Lower lobe of right lung (tissue), 2 donors: Measurements from ENCODE around the gene SLC38A4. TPM values are rescaled to one million over a fixed set of nuclear protein-coding genes. Genes with fewer than 3 reads are reported as not detected.

Experiments used
- ATAC-seq, 2 donors: fragments of 200-7000 bp; cut with Tn5 transposase; one replicate each; pipeline ENCODE4 v1.9.1; 2020 to 2022; ENCODE audit warnings: mild to moderate bottlenecking in 2 of 2, moderate library complexity in 2 of 2
- DNase-seq: peaks from one replicate; pipeline ENCODE4 v3.0.0-alpha.2; 2020
- H3K27ac ChIP-seq: fragments of 200-600 bp; one replicate; pipeline ENCODE4 v1.8.0; 2022
- H3K27me3 ChIP-seq: fragments of 200-600 bp; one replicate; pipeline ENCODE4 v1.8.0; 2022; ENCODE audit warnings: low read depth
- H3K36me3 ChIP-seq: fragments of 200-600 bp; one replicate; pipeline ENCODE4 v1.8.0; 2022; ENCODE audit warnings: mild to moderate bottlenecking
- H3K4me1 ChIP-seq: fragments of 200-600 bp; one replicate; pipeline ENCODE4 v1.8.0; 2022
- H3K4me3 ChIP-seq: fragments of 200-600 bp; one replicate; pipeline ENCODE4 v1.8.0; 2022; ENCODE audit warnings: mild to moderate bottlenecking
- H3K9me3 ChIP-seq: fragments of 200-600 bp; one replicate; pipeline ENCODE4 v1.8.0; 2022
- CTCF ChIP-seq: fragments of 200-600 bp; IDR thresholded peaks from one replicate; pipeline ENCODE4 v1.8.0; 2022; ENCODE audit warnings: antibody characterized with exemption, mild to moderate bottlenecking
- intact Hi-C: fragments of 100-400 bp; cut with DNase I; formaldehyde crosslinking; loops from one replicate; pipeline ENCODE4 v1.11.0; 2022
- long read RNA-seq: library from polyadenylated mRNA; unstranded; transcript quantifications from one replicate; pipeline ENCODE4 v2.0.0, GENCODE V29; 2021
- total RNA-seq: library from RNA; stranded (reverse); fragmentation: NEBNext Ultra II Directional; extraction: Animal tissue kit (Norgen Biotek cat#: 25700); gene quantifications from one replicate; pipeline ENCODE4 v1.2.1, GENCODE V29; 2021
- donor health status: DM: no; HTN: yes; CAD: no; lungs with severe emphysema.

Gene SLC38A4
- 1.1 TPM for total RNA-seq
- long read RNA-seq, result 0 reads

- peak; percentile 6 for TF ChIP-seq CTCF
- no peak within 1 kb of the TSS for H3K27ac ChIP-seq
Measured at GRCh38 chr12:46825591-46826414, at the start of gene SLC38A4. SLC38A4 (minus strand) TSS chr12:46825997; CDS start chr12:46793071, 32,926 bp downstream.

GRCh38 chr12:46875095-46875494 lies 49.3 kb upstream of the SLC38A4 start:
- intact Hi-C loops, result no loop called here
- Histone ChIP-seq H3K36me3 (no peaks in the 10 kb centered on the region), H3K4me1 (no peaks in the 10 kb centered on the region), H3K9me3 (peaks cover 10% of the 10 kb centered on the region), H3K4me3 (no peak overlapping the region), H3K27ac (no peak overlapping the region), H3K27me3 (no peaks in the 10 kb centered on the region)
- no peak for ATAC-seq
- no peak for DNase-seq
- TF ChIP-seq CTCF, result no peak

More at GRCh38 chr12:46825591-46826414, at the start of gene SLC38A4:
- DNase-seq, result peak; percentile 49
- intact Hi-C loops, result no loop called here
- Histone ChIP-seq H3K27me3 (peaks cover 53% of the 10 kb centered on the region), H3K4me3 (no peak within 1 kb of the TSS), H3K4me1 (peaks cover 2% of the 10 kb centered on the region), H3K9me3 (no peaks in the 10 kb centered on the region), H3K36me3 (no peaks in the 10 kb centered on the region)
- peak; percentile 44 to 87 for ATAC-seq

GRCh38 chr12:46874642-46875041 lies 48.8 kb upstream of the SLC38A4 start:
- no peaks in the 10 kb centered on the region for H3K36me3 ChIP-seq
- ATAC-seq (no peak), DNase-seq (no peak)
- no peak overlapping the region for H3K27ac ChIP-seq
- H3K27me3 ChIP-seq, result no peaks in the 10 kb centered on the region
- no peak overlapping the region for H3K4me3 ChIP-seq
- no peaks in the 10 kb centered on the region for H3K4me1 ChIP-seq
- intact Hi-C loops, result no loop called here
- no peak for TF ChIP-seq CTCF
- peaks cover 10% of the 10 kb centered on the region for H3K9me3 ChIP-seq

GRCh38 chr12:46872135-46872534 lies 46.3 kb upstream of the SLC38A4 start:
- TF ChIP-seq CTCF, result no peak
- intact Hi-C loops, result no loop called here

GRCh38 chr12:46865311-46865710 lies 39.5 kb upstream of the SLC38A4 start:
- intact Hi-C loops, result no loop called here
- ATAC-seq, result no peak
- H3K9me3 ChIP-seq, result peaks cover 20% of the 10 kb centered on the region

More at GRCh38 chr12:46872135-46872534, 46.3 kb upstream of the SLC38A4 start:
- Histone ChIP-seq H3K9me3 (peaks cover 6% of the 10 kb centered on the region), H3K4me1 (no peaks in the 10 kb centered on the region), H3K27ac (no peak overlapping the region), H3K36me3 (no peaks in the 10 kb centered on the region), H3K27me3 (no peaks in the 10 kb centered on the region), H3K4me3 (no peak overlapping the region)
- ATAC-seq, result no peak
- DNase-seq, result no peak

More at GRCh38 chr12:46865311-46865710, 39.5 kb upstream of the SLC38A4 start:
- Histone ChIP-seq H3K36me3 (no peaks in the 10 kb centered on the region), H3K4me1 (no peaks in the 10 kb centered on the region), H3K27ac (no peak overlapping the region), H3K4me3 (no peak overlapping the region), H3K27me3 (no peaks in the 10 kb centered on the region)
- TF ChIP-seq CTCF, result no peak
- no peak for DNase-seq
